ENCODE data around the gene DDX20.

DNA sequence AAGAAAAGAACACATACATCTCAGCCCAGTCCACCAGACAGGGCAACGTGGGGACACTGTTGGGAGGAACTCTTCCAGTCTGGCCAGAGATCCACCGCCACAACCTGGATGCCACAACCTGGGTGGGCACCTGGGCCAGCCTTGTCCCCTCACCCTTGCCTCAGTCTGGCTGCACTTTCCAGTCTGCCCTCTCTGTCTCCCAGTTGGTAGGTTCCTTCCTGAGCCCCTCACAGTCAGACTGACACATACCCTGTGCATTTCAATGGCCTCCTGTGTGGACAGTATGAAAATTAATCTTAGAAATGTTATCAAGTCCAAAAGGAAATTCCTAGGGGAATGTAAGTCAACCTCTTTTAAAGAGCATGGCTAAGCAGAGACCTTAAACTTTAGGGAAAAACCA, 49.5 kb downstream of the DDX20 start:
- TF ChIP-seq, protein P1, sequence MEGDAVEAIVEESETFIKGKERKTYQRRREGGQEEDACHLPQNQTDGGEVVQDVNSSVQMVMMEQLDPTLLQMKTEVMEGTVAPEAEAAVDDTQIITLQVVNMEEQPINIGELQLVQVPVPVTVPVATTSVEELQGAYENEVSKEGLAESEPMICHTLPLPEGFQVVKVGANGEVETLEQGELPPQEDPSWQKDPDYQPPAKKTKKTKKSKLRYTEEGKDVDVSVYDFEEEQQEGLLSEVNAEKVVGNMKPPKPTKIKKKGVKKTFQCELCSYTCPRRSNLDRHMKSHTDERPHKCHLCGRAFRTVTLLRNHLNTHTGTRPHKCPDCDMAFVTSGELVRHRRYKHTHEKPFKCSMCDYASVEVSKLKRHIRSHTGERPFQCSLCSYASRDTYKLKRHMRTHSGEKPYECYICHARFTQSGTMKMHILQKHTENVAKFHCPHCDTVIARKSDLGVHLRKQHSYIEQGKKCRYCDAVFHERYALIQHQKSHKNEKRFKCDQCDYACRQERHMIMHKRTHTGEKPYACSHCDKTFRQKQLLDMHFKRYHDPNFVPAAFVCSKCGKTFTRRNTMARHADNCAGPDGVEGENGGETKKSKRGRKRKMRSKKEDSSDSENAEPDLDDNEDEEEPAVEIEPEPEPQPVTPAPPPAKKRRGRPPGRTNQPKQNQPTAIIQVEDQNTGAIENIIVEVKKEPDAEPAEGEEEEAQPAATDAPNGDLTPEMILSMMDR (IDR thresholded peaks at IDR 0.05; ENCODE audit: insufficient read depth, low read length, poor library complexity, severe bottlenecking), result no peak
- TF ChIP-seq EZH2phosphoT487 (conservative IDR thresholded peaks at IDR 0.05; ENCODE audit: low read length), result no peak

Data from SU-DHL-6 (cell line).